ENCODE results near the gene ALK.

DNA sequence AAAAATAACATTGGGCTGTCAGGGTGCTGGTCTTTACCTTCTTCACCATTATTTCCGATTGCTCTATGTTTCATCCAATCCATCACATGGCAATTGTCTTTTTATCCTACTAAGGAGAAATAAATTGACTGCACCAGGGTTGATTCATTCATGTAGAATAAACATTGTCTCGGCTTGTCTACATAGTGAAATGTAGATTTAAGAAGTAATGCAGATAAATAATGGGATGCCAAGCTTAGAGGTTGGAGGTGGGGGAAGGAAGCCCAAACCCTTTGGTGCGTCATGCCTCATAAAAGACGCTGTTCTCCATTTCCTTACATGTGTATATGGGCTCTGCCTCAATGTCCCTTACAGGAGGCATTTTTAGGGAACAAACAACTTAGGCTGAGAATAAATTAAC lies 117.8 kb downstream of the ALK start:
- TF ChIP-seq GATA3 (IDR thresholded peaks at IDR 0.05; ENCODE audit: low read depth, low read length) (no peak), GATA2 (IDR thresholded peaks at IDR 0.05; ENCODE audit: low read depth, low read length) (no peak)
